NT2/D1 (cell line): ENCODE data around the gene RMI2.

Experiments
- DNase-seq: peaks from one replicate; pipeline ENCODE4 v3.0.0-alpha.2; 2011; ENCODE audit warnings: low read depth, low spot score
- H3K27me3 ChIP-seq: 2 replicates; pipeline ENCODE4 v1.6.0; 2011; ENCODE audit warnings: mild to moderate bottlenecking; ENCODE audit not compliant: insufficient read length, insufficient read depth
- H3K36me3 ChIP-seq: 2 replicates; pipeline ENCODE4 v1.6.1; 2011; ENCODE audit warnings: mild to moderate bottlenecking, low read length, mixed read lengths; ENCODE audit not compliant: insufficient read depth, insufficient read length
- H3K4me1 ChIP-seq: 2 replicates; pipeline ENCODE4 v1.5.1; 2011; ENCODE audit not compliant: insufficient read depth, insufficient read length
- H3K4me3 ChIP-seq: 2 replicates; pipeline ENCODE4 v1.5.1; 2011; ENCODE audit warnings: low read depth; ENCODE audit not compliant: insufficient read length
- H3K9ac ChIP-seq: 2 replicates; pipeline ENCODE4 v1.6.0; 2011; ENCODE audit warnings: low read depth; ENCODE audit not compliant: insufficient read length
- H3K9me3 ChIP-seq: 2 replicates; pipeline ENCODE4 v1.5.1; 2011; ENCODE audit warnings: mild to moderate bottlenecking, low read length; ENCODE audit not compliant: insufficient read depth
- SUZ12 ChIP-seq: IDR thresholded peaks from 2 replicates; pipeline ENCODE4 v1.6.1; 2011; ENCODE audit not compliant: insufficient read length, insufficient read depth; ENCODE audit errors: extremely low read depth
- YY1 ChIP-seq: IDR thresholded peaks from 2 replicates; pipeline ENCODE4 v1.6.1; 2011; ENCODE audit not compliant: insufficient read length, insufficient read depth
- ZNF274 ChIP-seq: IDR thresholded peaks from 2 replicates; pipeline ENCODE4 v1.6.1; 2011; ENCODE audit warnings: mild to moderate bottlenecking, low read depth, low read length

Gene RMI2

DNA sequence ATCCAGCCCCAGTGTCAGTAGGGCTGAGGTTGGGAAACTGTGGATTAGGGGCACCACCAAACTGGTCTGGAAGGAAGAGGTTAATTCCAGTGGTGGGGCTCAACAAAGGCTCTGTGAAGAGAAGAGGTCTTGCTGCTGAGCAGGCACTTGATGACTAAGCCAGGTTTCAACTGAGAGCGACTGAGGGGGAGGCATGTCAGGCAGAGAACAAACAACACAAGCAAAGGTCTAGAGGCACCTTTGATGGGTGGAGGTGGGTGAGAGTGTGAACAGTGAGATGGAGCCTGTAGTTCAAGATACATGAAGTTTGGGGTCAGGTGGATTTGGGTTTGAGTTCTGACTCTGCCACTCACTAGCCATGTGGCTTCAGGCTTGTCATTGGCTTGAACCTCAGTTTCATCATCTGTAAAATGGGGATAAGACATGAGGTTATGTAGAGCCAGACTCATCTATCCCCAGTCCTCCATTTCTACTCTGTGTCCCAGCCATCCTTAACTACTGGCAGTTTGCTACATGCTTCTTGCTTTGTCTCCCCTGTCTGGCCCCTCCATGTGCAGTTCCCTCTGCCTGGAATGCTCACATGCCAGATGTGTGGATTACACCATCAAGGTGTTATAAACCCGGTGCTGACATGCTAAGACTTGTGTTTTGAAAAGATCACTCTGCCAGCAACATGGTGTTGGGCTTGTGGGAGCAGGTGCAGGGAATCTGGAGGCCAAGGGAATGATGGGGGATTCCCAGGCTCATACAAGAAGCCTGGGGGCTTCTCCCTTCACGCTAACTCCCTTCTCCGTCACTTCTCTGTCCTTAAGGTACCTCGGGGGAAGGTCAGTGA is 3.0 kb upstream of the RMI2 start:
- Histone ChIP-seq H3K4me3 (no peak overlapping the region), H3K36me3 (peaks cover 9% of the 10 kb centered on the region), H3K9me3 (no peaks in the 10 kb centered on the region), H3K4me1 (peaks cover 8% of the 10 kb centered on the region), H3K27me3 (no peaks in the 10 kb centered on the region), H3K9ac (no peak overlapping the region)
- TF ChIP-seq ZNF274 (no peak), SUZ12 (no peak)
- DNase-seq: no peak

DNA sequence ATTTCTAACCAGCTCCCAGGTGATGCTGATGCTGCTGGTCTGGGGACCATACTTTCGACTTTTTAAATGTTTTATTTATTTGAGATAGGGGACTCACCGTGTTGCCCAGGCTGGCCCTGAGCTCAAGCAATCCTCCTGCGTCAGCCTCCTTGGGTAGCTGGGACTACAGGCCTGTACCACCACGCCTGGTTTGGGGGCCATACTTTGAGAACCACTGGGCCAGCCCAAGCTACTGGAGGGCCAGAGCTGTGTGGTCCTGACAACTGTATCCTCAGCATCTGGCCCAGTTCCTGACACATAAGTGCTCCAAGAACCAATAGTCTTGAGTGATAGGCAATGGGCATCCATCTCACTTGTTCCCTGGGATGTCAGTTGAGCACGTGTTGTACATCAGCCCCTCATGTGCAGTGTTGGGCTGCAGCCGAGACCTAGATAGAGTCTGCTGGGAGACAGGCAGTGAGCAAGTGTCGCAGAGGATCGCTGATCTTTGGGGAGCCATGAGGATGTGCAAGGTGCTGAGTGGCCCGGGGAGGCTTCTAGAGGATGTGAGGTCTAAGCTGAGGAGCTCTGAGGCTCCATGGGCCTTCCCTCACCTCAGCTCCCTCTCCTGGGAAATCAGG is 1.6 kb downstream of the RMI2 start:
- Histone ChIP-seq H3K4me3 (no peak overlapping the region), H3K27me3 (no peaks in the 10 kb centered on the region), H3K4me1 (peaks cover 10% of the 10 kb centered on the region), H3K9me3 (no peaks in the 10 kb centered on the region), H3K36me3 (peaks cover 20% of the 10 kb centered on the region), H3K9ac (peak overlapping the region; percentile 58)
- TF ChIP-seq ZNF274: no peak
- no peak for TF ChIP-seq SUZ12
- TF ChIP-seq YY1: no peak
- no peak for DNase-seq

DNA sequence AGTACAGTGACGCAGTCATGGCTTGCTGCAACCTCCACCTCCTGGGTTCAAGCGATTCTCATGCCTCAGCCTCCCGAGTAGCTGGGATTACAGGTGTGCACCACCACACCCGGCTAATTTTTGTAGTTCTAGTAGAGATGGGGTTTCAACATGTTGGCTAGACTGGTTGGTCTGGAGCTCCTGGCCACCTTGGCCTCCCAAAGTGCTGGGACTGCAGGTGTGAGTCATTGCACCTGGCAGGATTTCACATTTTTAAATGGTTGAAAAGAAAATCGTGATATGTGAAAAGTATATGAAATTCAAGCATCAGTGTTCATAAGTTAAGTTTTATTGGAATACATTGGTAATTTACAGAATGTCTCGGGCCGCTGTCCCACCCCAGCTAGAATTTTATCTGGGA is 2.6 kb downstream of the RMI2 start:
- TF ChIP-seq YY1 (no peak), SUZ12 (no peak), ZNF274 (no peak)
- no peak for DNase-seq
- no peaks in the 10 kb centered on the region for H3K27me3 ChIP-seq
- H3K4me3 ChIP-seq: no peak overlapping the region
- no peak overlapping the region for H3K9ac ChIP-seq
- peaks cover 2% of the 10 kb centered on the region; the same call in 1 of the 2 replicates for H3K9me3 ChIP-seq
- peaks cover 27% of the 10 kb centered on the region for H3K36me3 ChIP-seq
- peaks cover 7% of the 10 kb centered on the region for H3K4me1 ChIP-seq

- TF ChIP-seq ZNF274 (no peak), YY1 (no peak), SUZ12 (no peak)
- DNase-seq: no peak
- Histone ChIP-seq H3K4me3 (no peak overlapping the region), H3K9ac (peak overlapping the region; percentile 1), H3K36me3 (peaks cover 33% of the 10 kb centered on the region), H3K27me3 (no peaks in the 10 kb centered on the region), H3K9me3 (peaks cover 5% of the 10 kb centered on the region; the same call in 1 of the 2 replicates), H3K4me1 (peaks cover 7% of the 10 kb centered on the region)
These were observed 3.7 kb downstream of the RMI2 start for GRCh38 chr16:11348737-11349598.

GRCh38 chr16:11349599-11350276 is 4.5 kb downstream of the RMI2 start:
- H3K4me3 ChIP-seq: no peak overlapping the region
- peaks cover 5% of the 10 kb centered on the region; the same call in 1 of the 2 replicates for H3K9me3 ChIP-seq
- peak overlapping the region; percentile 1 for H3K9ac ChIP-seq
- no peaks in the 10 kb centered on the region for H3K27me3 ChIP-seq
- peaks cover 33% of the 10 kb centered on the region for H3K36me3 ChIP-seq
- TF ChIP-seq YY1: no peak
- no peak for TF ChIP-seq ZNF274
- no peak for TF ChIP-seq SUZ12
- peaks cover 8% of the 10 kb centered on the region for H3K4me1 ChIP-seq
- no peak for DNase-seq

- no peak overlapping the region for H3K4me3 ChIP-seq
- no peaks in the 10 kb centered on the region for H3K27me3 ChIP-seq
- no peak for DNase-seq
- H3K4me1 ChIP-seq: peaks cover 8% of the 10 kb centered on the region
- TF ChIP-seq SUZ12 (no peak), ZNF274 (no peak), YY1 (no peak)
- no peak overlapping the region for H3K9ac ChIP-seq
- H3K36me3 ChIP-seq: peaks cover 33% of the 10 kb centered on the region
- H3K9me3 ChIP-seq: peaks cover 5% of the 10 kb centered on the region; the same call in 1 of the 2 replicates
These were observed 5.3 kb downstream of the RMI2 start for GRCh38 chr16:11350519-11350918.
